Dermis lymphatic vessel endothelial cell (primary cell): ENCODE results near the gene ZNF679. TPM values are rescaled to one million over a fixed set of nuclear protein-coding genes. Genes with fewer than 3 reads are reported as not detected.

Experiments
- total RNA-seq: library from RNA; depleted of rRNA; stranded (reverse); fragments of >200 nt; gene quantifications from 2 replicates; pipeline ENCODE4 v1.2.1, GENCODE V29; 2014

Gene ZNF679
- total RNA-seq = not detected in 2 replicates

GRCh38 chr7:64228174-64228573 is at the start of gene ZNF679:
TSS of gene ZNF679 (plus strand) at chr7:64228474. CDS start at chr7:64249118, 20,644 bp downstream.

GRCh38 chr7:64206903-64207302 is 21.4 kb upstream of the ZNF679 start, which contains the start of gene ZNF735:
TSS of gene ZNF735 (plus strand) at chr7:64207203. CDS start at chr7:64207203, 0 bp downstream.

GRCh38 chr7:64313740-64314491 is 85.6 kb downstream of the ZNF679 start, which contains the start of gene ZNF736:
TSS of gene ZNF736 (plus strand) at chr7:64313961. CDS start at chr7:64314151, 190 bp downstream.

Other genes starting within 250 kb of the ZNF679 start
- not detected in 2 replicates for gene ZNF722, start 229.6 kb upstream of the ZNF679 start, total RNA-seq
- gene ZNF727, start 183.0 kb upstream of the ZNF679 start, total RNA-seq = 0.26 TPM in 1 of 2 replicates, not detected in the other
- not detected in 2 replicates for gene ZNF735, start 21.3 kb upstream of the ZNF679 start, total RNA-seq
- 6.0 and 9.4 TPM in 2 replicates for gene ZNF736, start 85.5 kb downstream of the ZNF679 start, total RNA-seq